T-helper 1 cell treated with Interleukin-12 subunit alpha and Interleukin-12 subunit beta and Interleukin-4 antibody, amounts not matched to agents 30 μg/mL and 1 μg/mL, for 36 hours (primary cell): ENCODE results near the gene ARIH1.
"Not testable (repeated sequence)": the region's sequence is repeated elsewhere in the genome, so short reads cannot be mapped to it uniquely, and the experiment has no call there.

Source experiments
- H3K27ac Mint-ChIP-seq: one replicate; pipeline ENCODE4 v1.8.0; 2021; ENCODE audit warnings: mild to moderate bottlenecking, mixed read lengths
- H3K27me3 Mint-ChIP-seq: one replicate; pipeline ENCODE4 v1.8.0; 2021; ENCODE audit warnings: low read depth, mixed read lengths
- H3K36me3 Mint-ChIP-seq: one replicate; pipeline ENCODE4 v1.8.0; 2021; ENCODE audit warnings: low read depth, mixed read lengths
- H3K4me1 Mint-ChIP-seq: one replicate; pipeline ENCODE4 v1.8.0; 2021; ENCODE audit warnings: low read depth, mixed read lengths
- H3K4me3 Mint-ChIP-seq: one replicate; pipeline ENCODE4 v1.8.0; 2021; ENCODE audit warnings: mild to moderate bottlenecking, moderate library complexity, mixed read lengths
- H3K9me3 Mint-ChIP-seq: one replicate; pipeline ENCODE4 v1.8.0; 2021; ENCODE audit warnings: mixed read lengths

The ARIH1 gene

GRCh38 chr15:72473614-72474465, at the start of gene ARIH1:
TSS of gene ARIH1 (plus strand) at chr15:72474330. CDS start at chr15:72474640, 310 bp downstream.
- Mint-ChIP-seq H3K27ac (peak within 1 kb of the TSS; percentile 98), H3K27me3 (no peaks in the 10 kb centered on the region), H3K36me3 (peaks cover 18% of the 10 kb centered on the region), H3K9me3 (no peaks in the 10 kb centered on the region), H3K4me1 (peaks cover 30% of the 10 kb centered on the region), H3K4me3 (peak within 1 kb of the TSS; percentile 93)

- Mint-ChIP-seq H3K4me1 (peaks cover 3% of the 10 kb centered on the region), H3K27ac (no peak overlapping the region), H3K36me3 (no peaks in the 10 kb centered on the region), H3K4me3 (no peak overlapping the region), H3K9me3 (peaks cover 3% of the 10 kb centered on the region), H3K27me3 (peaks cover 27% of the 10 kb centered on the region)
These were observed 47.4 kb upstream of the ARIH1 start for GRCh38 chr15:72426753-72427152.

GRCh38 chr15:72437650-72438316, 36.3 kb upstream of the ARIH1 start:
- Mint-ChIP-seq H3K9me3 (peaks cover 25% of the 10 kb centered on the region), H3K4me1 (peaks cover 1% of the 10 kb centered on the region), H3K27me3 (peaks cover 36% of the 10 kb centered on the region), H3K36me3 (peaks cover 2% of the 10 kb centered on the region), H3K4me3 (no peak overlapping the region), H3K27ac (no peak overlapping the region)

GRCh38 chr15:72442848-72443247, 31.3 kb upstream of the ARIH1 start:
- H3K27ac Mint-ChIP-seq, H3K4me1 Mint-ChIP-seq, H3K4me3 Mint-ChIP-seq, H3K36me3 Mint-ChIP-seq: not testable (repeated sequence)
- peaks cover 15% of the 10 kb centered on the region for H3K27me3 Mint-ChIP-seq
- H3K9me3 Mint-ChIP-seq: peaks cover 12% of the 10 kb centered on the region

GRCh38 chr15:72445426-72445825, 28.7 kb upstream of the ARIH1 start:
- Mint-ChIP-seq H3K9me3 (peaks cover 7% of the 10 kb centered on the region), H3K27me3 (peaks cover 23% of the 10 kb centered on the region), H3K4me1 (no peaks in the 10 kb centered on the region), H3K27ac (no peak overlapping the region), H3K4me3 (no peak overlapping the region), H3K36me3 (no peaks in the 10 kb centered on the region)

- Mint-ChIP-seq H3K4me1 (no peaks in the 10 kb centered on the region), H3K4me3 (no peak overlapping the region), H3K36me3 (no peaks in the 10 kb centered on the region), H3K27me3 (peaks cover 21% of the 10 kb centered on the region), H3K9me3 (no peaks in the 10 kb centered on the region), H3K27ac (no peak overlapping the region)
These were observed 23.3 kb upstream of the ARIH1 start for GRCh38 chr15:72450805-72451204.

GRCh38 chr15:72451224-72451623, 22.9 kb upstream of the ARIH1 start:
- Mint-ChIP-seq H3K27me3 (peaks cover 21% of the 10 kb centered on the region), H3K9me3 (no peaks in the 10 kb centered on the region), H3K36me3 (no peaks in the 10 kb centered on the region), H3K4me3 (no peak overlapping the region), H3K4me1 (no peaks in the 10 kb centered on the region), H3K27ac (no peak overlapping the region)

- Mint-ChIP-seq H3K4me1 (peaks cover 2% of the 10 kb centered on the region), H3K4me3 (no peak overlapping the region), H3K9me3 (no peaks in the 10 kb centered on the region), H3K27me3 (peaks cover 17% of the 10 kb centered on the region), H3K36me3 (no peaks in the 10 kb centered on the region), H3K27ac (no peak overlapping the region)
These were observed 17.4 kb upstream of the ARIH1 start for GRCh38 chr15:72456684-72457083.

GRCh38 chr15:72460402-72460801, 13.7 kb upstream of the ARIH1 start:
- no peaks in the 10 kb centered on the region for H3K36me3 Mint-ChIP-seq
- H3K27ac Mint-ChIP-seq: no peak overlapping the region
- H3K4me1 Mint-ChIP-seq: peaks cover 8% of the 10 kb centered on the region
- no peak overlapping the region for H3K4me3 Mint-ChIP-seq
- peaks cover 4% of the 10 kb centered on the region for H3K27me3 Mint-ChIP-seq
- H3K9me3 Mint-ChIP-seq: no peaks in the 10 kb centered on the region

GRCh38 chr15:72463702-72464101, 10.4 kb upstream of the ARIH1 start:
- H3K4me1 Mint-ChIP-seq: peaks cover 8% of the 10 kb centered on the region
- no peaks in the 10 kb centered on the region for H3K36me3 Mint-ChIP-seq
- no peak overlapping the region for H3K4me3 Mint-ChIP-seq
- no peak overlapping the region for H3K27ac Mint-ChIP-seq
- no peaks in the 10 kb centered on the region for H3K9me3 Mint-ChIP-seq
- no peaks in the 10 kb centered on the region for H3K27me3 Mint-ChIP-seq

- Mint-ChIP-seq H3K4me3 (no peak overlapping the region), H3K4me1 (peaks cover 8% of the 10 kb centered on the region), H3K27ac (no peak overlapping the region), H3K36me3 (no peaks in the 10 kb centered on the region), H3K27me3 (no peaks in the 10 kb centered on the region), H3K9me3 (no peaks in the 10 kb centered on the region)
These were observed 9.9 kb upstream of the ARIH1 start for GRCh38 chr15:72464251-72464650.

- Mint-ChIP-seq H3K27ac (no peak overlapping the region), H3K27me3 (no peaks in the 10 kb centered on the region), H3K4me3 (no peak overlapping the region), H3K36me3 (no peaks in the 10 kb centered on the region), H3K4me1 (peaks cover 2% of the 10 kb centered on the region), H3K9me3 (no peaks in the 10 kb centered on the region)
These were observed 6.0 kb upstream of the ARIH1 start for GRCh38 chr15:72468103-72468502.

- Mint-ChIP-seq H3K4me3 (peak overlapping the region; percentile 92), H3K9me3 (no peaks in the 10 kb centered on the region), H3K36me3 (peaks cover 13% of the 10 kb centered on the region), H3K27me3 (no peaks in the 10 kb centered on the region), H3K4me1 (peaks cover 29% of the 10 kb centered on the region), H3K27ac (peak overlapping the region; percentile 98)
These were observed 1.0 kb upstream of the ARIH1 start for GRCh38 chr15:72472992-72473610.

- Mint-ChIP-seq H3K4me3 (peak overlapping the region; percentile 93), H3K9me3 (no peaks in the 10 kb centered on the region), H3K4me1 (peaks cover 34% of the 10 kb centered on the region), H3K36me3 (peaks cover 21% of the 10 kb centered on the region), H3K27ac (peak overlapping the region; percentile 98), H3K27me3 (no peaks in the 10 kb centered on the region)
These were observed 359 bp downstream of the ARIH1 start for GRCh38 chr15:72474466-72474911.
